Measurements from ENCODE around the gene UGT8. TPM values are rescaled to one million over a fixed set of nuclear protein-coding genes. Genes with fewer than 3 reads are reported as not detected.

The UGT8 gene
- total RNA-seq, 2 donors from 2014 or later, result 42.8 to 54.0 TPM

DNA sequence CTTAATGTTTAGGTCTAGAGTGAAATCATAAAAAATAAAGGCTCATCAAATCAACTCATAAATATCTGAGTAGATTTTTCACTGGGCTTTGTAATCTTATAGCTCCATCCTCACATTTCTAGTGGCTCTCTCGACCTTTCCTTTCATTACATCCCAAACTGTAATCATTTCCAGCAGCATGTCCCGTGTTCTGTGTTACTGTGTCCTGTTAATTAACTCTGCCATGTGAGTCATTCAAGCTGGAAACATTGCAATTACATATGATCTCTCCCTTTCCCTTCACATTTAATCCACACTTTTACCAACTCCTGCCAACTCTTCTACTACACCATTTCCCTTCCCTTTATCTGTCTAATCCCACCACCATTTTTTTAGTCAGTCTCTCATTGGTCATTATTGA lies 75.5 kb downstream of the UGT8 start:
- Histone ChIP-seq H3K4me1 (no peaks in the 10 kb centered on the region), H3K9ac (ENCODE audit: low read depth in 2 of 2, low read length in 2 of 2) (no peak overlapping the region), H3K27me3 (no peaks in the 10 kb centered on the region), H3K4me3 (no peak overlapping the region), H3K27ac (no peak overlapping the region), H3K36me3 (no peaks in the 10 kb centered on the region), H3K9me3 (no peaks in the 10 kb centered on the region)
- DNase-seq, result no peak
- intact Hi-C loops (cut with DNase I), result no loop called here
- TF ChIP-seq, protein P1, sequence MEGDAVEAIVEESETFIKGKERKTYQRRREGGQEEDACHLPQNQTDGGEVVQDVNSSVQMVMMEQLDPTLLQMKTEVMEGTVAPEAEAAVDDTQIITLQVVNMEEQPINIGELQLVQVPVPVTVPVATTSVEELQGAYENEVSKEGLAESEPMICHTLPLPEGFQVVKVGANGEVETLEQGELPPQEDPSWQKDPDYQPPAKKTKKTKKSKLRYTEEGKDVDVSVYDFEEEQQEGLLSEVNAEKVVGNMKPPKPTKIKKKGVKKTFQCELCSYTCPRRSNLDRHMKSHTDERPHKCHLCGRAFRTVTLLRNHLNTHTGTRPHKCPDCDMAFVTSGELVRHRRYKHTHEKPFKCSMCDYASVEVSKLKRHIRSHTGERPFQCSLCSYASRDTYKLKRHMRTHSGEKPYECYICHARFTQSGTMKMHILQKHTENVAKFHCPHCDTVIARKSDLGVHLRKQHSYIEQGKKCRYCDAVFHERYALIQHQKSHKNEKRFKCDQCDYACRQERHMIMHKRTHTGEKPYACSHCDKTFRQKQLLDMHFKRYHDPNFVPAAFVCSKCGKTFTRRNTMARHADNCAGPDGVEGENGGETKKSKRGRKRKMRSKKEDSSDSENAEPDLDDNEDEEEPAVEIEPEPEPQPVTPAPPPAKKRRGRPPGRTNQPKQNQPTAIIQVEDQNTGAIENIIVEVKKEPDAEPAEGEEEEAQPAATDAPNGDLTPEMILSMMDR (IDR thresholded peaks at IDR 0.05), result no peak

GRCh38 chr4:114677346-114677979 lies 78.9 kb downstream of the UGT8 start:
- TF ChIP-seq, protein P1 (IDR thresholded peaks at IDR 0.05), result no peak
- intact Hi-C loops (cut with DNase I), result no loop called here

GRCh38 chr4:114684462-114684861 lies 85.9 kb downstream of the UGT8 start:
- Histone ChIP-seq H3K27ac (no peak overlapping the region), H3K36me3 (no peaks in the 10 kb centered on the region), H3K9me3 (no peaks in the 10 kb centered on the region), H3K4me1 (no peaks in the 10 kb centered on the region), H3K27me3 (no peaks in the 10 kb centered on the region), H3K9ac (ENCODE audit: low read depth in 2 of 2, low read length in 2 of 2) (no peak overlapping the region), H3K4me3 (no peak overlapping the region)
- no peak for DNase-seq
- intact Hi-C loops (cut with DNase I), result no loop called here
- TF ChIP-seq, protein P1 (IDR thresholded peaks at IDR 0.05), result no peak

More at GRCh38 chr4:114677346-114677979, 78.9 kb downstream of the UGT8 start:
- H3K9ac ChIP-seq (ENCODE audit: low read depth in 2 of 2, low read length in 2 of 2), result no peak overlapping the region
- DNase-seq, result no peak
- no peaks in the 10 kb centered on the region for H3K36me3 ChIP-seq
- H3K27ac ChIP-seq, result no peak overlapping the region
- no peaks in the 10 kb centered on the region for H3K27me3 ChIP-seq
- no peaks in the 10 kb centered on the region for H3K4me1 ChIP-seq
- H3K9me3 ChIP-seq, result no peaks in the 10 kb centered on the region
- no peak overlapping the region for H3K4me3 ChIP-seq

- H3K4me3 ChIP-seq, result no peak overlapping the region
- no peaks in the 10 kb centered on the region for H3K27me3 ChIP-seq
- intact Hi-C loops (cut with DNase I), result no loop called here
- H3K4me1 ChIP-seq, result no peaks in the 10 kb centered on the region
- H3K36me3 ChIP-seq, result no peaks in the 10 kb centered on the region
- TF ChIP-seq, protein P1 (IDR thresholded peaks at IDR 0.05), result no peak
- no peaks in the 10 kb centered on the region for H3K9me3 ChIP-seq
- no peak overlapping the region for H3K9ac ChIP-seq (ENCODE audit: low read depth in 2 of 2, low read length in 2 of 2)
- no peak overlapping the region for H3K27ac ChIP-seq
- no peak for DNase-seq
Measured at GRCh38 chr4:114688059-114688458, 89.5 kb downstream of the UGT8 start.

DNA sequence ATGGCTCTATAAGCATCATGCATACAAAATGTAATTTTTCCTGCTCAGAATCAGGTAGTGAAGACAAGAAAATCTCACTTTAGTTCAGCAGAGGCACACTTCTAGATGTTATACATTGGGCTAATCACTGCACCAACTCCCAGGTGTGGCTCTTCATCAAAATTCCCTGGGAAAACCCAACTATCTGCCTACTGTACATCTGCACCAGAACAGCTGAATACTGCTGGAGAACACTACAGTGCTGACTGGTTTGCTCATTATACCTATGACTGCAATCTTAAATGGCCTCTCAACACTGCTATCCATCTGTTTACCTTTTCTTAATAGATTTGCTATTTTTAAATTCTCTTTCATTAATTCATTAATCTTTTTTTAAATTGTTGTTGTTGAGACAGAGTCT lies 92.0 kb downstream of the UGT8 start:
- Histone ChIP-seq H3K9ac (ENCODE audit: low read depth in 2 of 2, low read length in 2 of 2) (no peak overlapping the region), H3K27ac (no peak overlapping the region), H3K36me3 (no peaks in the 10 kb centered on the region), H3K27me3 (no peaks in the 10 kb centered on the region), H3K4me3 (no peak overlapping the region), H3K4me1 (no peaks in the 10 kb centered on the region), H3K9me3 (no peaks in the 10 kb centered on the region)
- DNase-seq, result no peak
- intact Hi-C loops (cut with DNase I), result no loop called here
- TF ChIP-seq, protein P1 (IDR thresholded peaks at IDR 0.05), result no peak

All from colonic mucosa (tissue), 4 donors.